Ectodermal cell (in vitro differentiated cells): Measurements from ENCODE around the gene SMS.

Experiments
- H3K27ac ChIP-seq: 2 replicates; pipeline ENCODE4 v1.7.0; 2013; ENCODE audit warnings: mild to moderate bottlenecking, low read depth, low read length; ENCODE audit not compliant: insufficient read depth, poor library complexity, severe bottlenecking
- H3K27me3 ChIP-seq: 2 replicates; pipeline ENCODE4 v1.7.0; 2013; ENCODE audit warnings: mild to moderate bottlenecking, low read length; ENCODE audit not compliant: insufficient read depth, control insufficient read depth, poor library complexity, severe bottlenecking
- H3K36me3 ChIP-seq: one replicate; pipeline ENCODE4 v1.7.0; 2013; ENCODE audit warnings: low read length; ENCODE audit not compliant: control insufficient read depth, insufficient read depth
- H3K4me1 ChIP-seq: one replicate; pipeline ENCODE4 v1.7.0; 2013; ENCODE audit warnings: low read length; ENCODE audit not compliant: control insufficient read depth, insufficient read depth
- H3K4me3 ChIP-seq: 2 replicates; pipeline ENCODE4 v1.7.0; 2013; ENCODE audit warnings: low read depth, low read length, control low read depth; ENCODE audit not compliant: insufficient read depth
- H3K9me3 ChIP-seq: 2 replicates; pipeline ENCODE4 v1.7.0; 2013; ENCODE audit warnings: mild to moderate bottlenecking, low read length, moderate library complexity; ENCODE audit not compliant: control insufficient read depth
- WGBS, 2 experiments: methylation state at CpG; one replicate each; pipeline ENCODE4 v1.1.7; 2013; ENCODE audit warnings: missing lambda C conversion rate in 2 of 2; 5-methylcytosine and 5-hydroxymethylcytosine counted together

Gene SMS

GRCh38 chrX:21974011-21974385 is 33.5 kb downstream of the SMS start:
- 90 to 92% methylated on average over 2 of the region's 2 CpGs for WGBS, 2 experiments
- H3K9me3 ChIP-seq: no peaks in the 10 kb centered on the region
- no peaks in the 10 kb centered on the region for H3K36me3 ChIP-seq
- H3K27me3 ChIP-seq: no peaks in the 10 kb centered on the region
- no peak overlapping the region for H3K4me3 ChIP-seq
- H3K27ac ChIP-seq: no peak overlapping the region
- H3K4me1 ChIP-seq: no peaks in the 10 kb centered on the region

- H3K36me3 ChIP-seq: no peaks in the 10 kb centered on the region
- WGBS, 2 experiments: 87 to 92% methylated on average over 2 to 3 of the region's 3 CpGs
- no peak overlapping the region for H3K27ac ChIP-seq
- no peaks in the 10 kb centered on the region for H3K9me3 ChIP-seq
- no peaks in the 10 kb centered on the region for H3K27me3 ChIP-seq
- no peaks in the 10 kb centered on the region for H3K4me1 ChIP-seq
- no peak overlapping the region for H3K4me3 ChIP-seq
These were observed 34.7 kb downstream of the SMS start for GRCh38 chrX:21975242-21975641.

GRCh38 chrX:21975812-21976211 is 35.3 kb downstream of the SMS start:
- H3K4me1 ChIP-seq: no peaks in the 10 kb centered on the region

GRCh38 chrX:21978346-21978745 is 37.8 kb downstream of the SMS start:
- WGBS, 2 experiments: 93 to 95% methylated on average over 5 of the region's 5 CpGs
- Histone ChIP-seq H3K4me3 (no peak overlapping the region), H3K9me3 (no peaks in the 10 kb centered on the region)

More at GRCh38 chrX:21975812-21976211, 35.3 kb downstream of the SMS start:
- H3K9me3 ChIP-seq: no peaks in the 10 kb centered on the region
- WGBS, 2 experiments: 90 to 93% methylated on average over 6 of the region's 6 CpGs
- no peaks in the 10 kb centered on the region for H3K27me3 ChIP-seq
- no peak overlapping the region for H3K27ac ChIP-seq
- H3K36me3 ChIP-seq: no peaks in the 10 kb centered on the region
- H3K4me3 ChIP-seq: no peak overlapping the region

GRCh38 chrX:21982311-21982710 is 41.8 kb downstream of the SMS start:
- Histone ChIP-seq H3K4me1 (no peaks in the 10 kb centered on the region), H3K36me3 (no peaks in the 10 kb centered on the region), H3K9me3 (no peaks in the 10 kb centered on the region), H3K4me3 (no peak overlapping the region), H3K27me3 (no peaks in the 10 kb centered on the region), H3K27ac (no peak overlapping the region)
- WGBS, 2 experiments: 93 to 97% methylated on average over 5 of the region's 6 CpGs

More at GRCh38 chrX:21978346-21978745, 37.8 kb downstream of the SMS start:
- Histone ChIP-seq H3K36me3 (no peaks in the 10 kb centered on the region), H3K27ac (no peak overlapping the region), H3K27me3 (no peaks in the 10 kb centered on the region), H3K4me1 (no peaks in the 10 kb centered on the region)

GRCh38 chrX:21985332-21985777 is 44.8 kb downstream of the SMS start:
- Histone ChIP-seq H3K36me3 (no peaks in the 10 kb centered on the region), H3K4me3 (no peak overlapping the region), H3K27ac (no peak overlapping the region), H3K9me3 (no peaks in the 10 kb centered on the region), H3K27me3 (no peaks in the 10 kb centered on the region), H3K4me1 (no peaks in the 10 kb centered on the region)
- 37 to 67% methylated on average over 1 to 3 of the region's 3 CpGs for WGBS, 2 experiments

- 100% methylated on average over 1 of the region's 1 CpG; no CpG with 5 or more reads in 1 of the 2 experiments for WGBS, 2 experiments
- Histone ChIP-seq H3K4me1 (no peaks in the 10 kb centered on the region), H3K9me3 (no peaks in the 10 kb centered on the region), H3K27me3 (no peaks in the 10 kb centered on the region), H3K27ac (no peak overlapping the region), H3K4me3 (no peak overlapping the region), H3K36me3 (no peaks in the 10 kb centered on the region)
These were observed 46.1 kb downstream of the SMS start for GRCh38 chrX:21986596-21986995.

- Histone ChIP-seq H3K4me1 (no peaks in the 10 kb centered on the region), H3K27ac (no peak overlapping the region), H3K27me3 (no peaks in the 10 kb centered on the region), H3K9me3 (no peaks in the 10 kb centered on the region), H3K4me3 (no peak overlapping the region), H3K36me3 (no peaks in the 10 kb centered on the region)
- 87 to 89% methylated on average over 2 to 3 of the region's 4 CpGs for WGBS, 2 experiments
These were observed 48.9 kb downstream of the SMS start for GRCh38 chrX:21989384-21989783.

- Histone ChIP-seq H3K4me3 (no peak overlapping the region), H3K4me1 (no peaks in the 10 kb centered on the region), H3K27ac (no peak overlapping the region), H3K9me3 (no peaks in the 10 kb centered on the region), H3K36me3 (no peaks in the 10 kb centered on the region), H3K27me3 (no peaks in the 10 kb centered on the region)
- WGBS, 2 experiments: 78 to 79% methylated on average over 7 to 8 of the region's 8 CpGs
These were observed 50.3 kb downstream of the SMS start for GRCh38 chrX:21990832-21991231.

GRCh38 chrX:21991504-21991903 is 51.0 kb downstream of the SMS start:
- 83 to 91% methylated on average over 1 of the region's 3 CpGs for WGBS, 2 experiments
- Histone ChIP-seq H3K27ac (no peak overlapping the region), H3K36me3 (no peaks in the 10 kb centered on the region)

GRCh38 chrX:21993265-21993664 is 52.8 kb downstream of the SMS start:
- Histone ChIP-seq H3K27me3 (no peaks in the 10 kb centered on the region), H3K4me1 (no peaks in the 10 kb centered on the region), H3K9me3 (no peaks in the 10 kb centered on the region), H3K36me3 (no peaks in the 10 kb centered on the region), H3K27ac (no peak overlapping the region), H3K4me3 (no peak overlapping the region)
- 95 to 96% methylated on average over 8 of the region's 8 CpGs for WGBS, 2 experiments

More at GRCh38 chrX:21991504-21991903, 51.0 kb downstream of the SMS start:
- Histone ChIP-seq H3K4me3 (no peak overlapping the region), H3K4me1 (no peaks in the 10 kb centered on the region), H3K27me3 (no peaks in the 10 kb centered on the region), H3K9me3 (no peaks in the 10 kb centered on the region)
